Measurements from ENCODE around the gene S1PR3.
A peak's percentile ranks its signal among the peaks of the same experiment; 100 is the strongest.

S1PR3 gene

GRCh38 chr9:88988796-88989641 lies 2.2 kb upstream of the S1PR3 start:
- H3K4me3 ChIP-seq (ENCODE audit: low read length), result peak overlapping the region; percentile 85
- DNase-seq (ENCODE audit: low read depth, low spot score), result peak; percentile 85

GRCh38 chr9:88990041-88990728 lies 1.1 kb upstream of the S1PR3 start:
- peak overlapping the region; percentile 85 for H3K4me3 ChIP-seq (ENCODE audit: low read length)
- no peak for DNase-seq (ENCODE audit: low read depth, low spot score)

GRCh38 chr9:88990729-88991065 lies 571 bp upstream of the S1PR3 start:
- H3K4me3 ChIP-seq (ENCODE audit: low read length), result peak overlapping the region; percentile 85
- DNase-seq (ENCODE audit: low read depth, low spot score), result no peak

GRCh38 chr9:88992556-88992955 lies 1.3 kb downstream of the S1PR3 start:
- no peak for DNase-seq (ENCODE audit: low read depth, low spot score)
- H3K4me3 ChIP-seq (ENCODE audit: low read length), result peak overlapping the region; percentile 85

- H3K4me3 ChIP-seq (ENCODE audit: low read length), result no peak overlapping the region
- no peak for DNase-seq (ENCODE audit: low read depth, low spot score)
These were observed 2.1 kb downstream of the S1PR3 start for GRCh38 chr9:88993327-88993726.

GRCh38 chr9:88993871-88994460 lies 2.7 kb downstream of the S1PR3 start:
- H3K4me3 ChIP-seq (ENCODE audit: low read length), result no peak overlapping the region
- DNase-seq (ENCODE audit: low read depth, low spot score), result no peak

- no peak overlapping the region for H3K4me3 ChIP-seq (ENCODE audit: low read length)
- DNase-seq (ENCODE audit: low read depth, low spot score), result no peak
These were observed 3.4 kb downstream of the S1PR3 start for GRCh38 chr9:88994469-88995199.

- H3K4me3 ChIP-seq (ENCODE audit: low read length), result no peak overlapping the region
- no peak for DNase-seq (ENCODE audit: low read depth, low spot score)
These were observed 3.9 kb downstream of the S1PR3 start for GRCh38 chr9:88995200-88995577.

GRCh38 chr9:88995627-88996026 lies 4.4 kb downstream of the S1PR3 start:
- no peak for DNase-seq (ENCODE audit: low read depth, low spot score)
- H3K4me3 ChIP-seq (ENCODE audit: low read length), result no peak overlapping the region

- DNase-seq (ENCODE audit: low read depth, low spot score), result no peak
- H3K4me3 ChIP-seq (ENCODE audit: low read length), result no peak overlapping the region
These were observed 5.0 kb downstream of the S1PR3 start for GRCh38 chr9:88996046-88996920.

- no peak for DNase-seq (ENCODE audit: low read depth, low spot score)
- no peak overlapping the region for H3K4me3 ChIP-seq (ENCODE audit: low read length)
These were observed 5.6 kb downstream of the S1PR3 start for GRCh38 chr9:88996921-88997235.

- H3K4me3 ChIP-seq (ENCODE audit: low read length), result no peak overlapping the region
- no peak for DNase-seq (ENCODE audit: low read depth, low spot score)
These were observed 6.4 kb downstream of the S1PR3 start for GRCh38 chr9:88997646-88998045.

- DNase-seq (ENCODE audit: low read depth, low spot score), result peak; percentile 57
- no peak overlapping the region for H3K4me3 ChIP-seq (ENCODE audit: low read length)
These were observed 7.2 kb downstream of the S1PR3 start for GRCh38 chr9:88998503-88998902.

GRCh38 chr9:88998911-88999310 lies 7.6 kb downstream of the S1PR3 start:
- DNase-seq (ENCODE audit: low read depth, low spot score), result no peak

GRCh38 chr9:89000371-89000781 lies 9.1 kb downstream of the S1PR3 start:
- DNase-seq (ENCODE audit: low read depth, low spot score), result no peak
- H3K4me3 ChIP-seq (ENCODE audit: low read length), result no peak overlapping the region

More at GRCh38 chr9:88998911-88999310, 7.6 kb downstream of the S1PR3 start:
- no peak overlapping the region for H3K4me3 ChIP-seq (ENCODE audit: low read length)

- no peak overlapping the region for H3K4me3 ChIP-seq (ENCODE audit: low read length)
- peak; percentile 75 for DNase-seq (ENCODE audit: low read depth, low spot score)
These were observed 10.0 kb downstream of the S1PR3 start for GRCh38 chr9:89000973-89001916.

- DNase-seq (ENCODE audit: low read depth, low spot score), result no peak
- no peak overlapping the region for H3K4me3 ChIP-seq (ENCODE audit: low read length)
These were observed 10.8 kb downstream of the S1PR3 start for GRCh38 chr9:89001917-89002540.
